LoVo (cell line): ENCODE data around the gene MBIP.
"Not testable (repeated sequence)": the region's sequence is repeated elsewhere in the genome, so short reads cannot be mapped to it uniquely, and the experiment has no call there.

Source experiments
- DNase-seq: peaks from one replicate; pipeline ENCODE4 v3.0.0-alpha.2; 2016; ENCODE audit warnings: low spot score

Gene MBIP, protein sequence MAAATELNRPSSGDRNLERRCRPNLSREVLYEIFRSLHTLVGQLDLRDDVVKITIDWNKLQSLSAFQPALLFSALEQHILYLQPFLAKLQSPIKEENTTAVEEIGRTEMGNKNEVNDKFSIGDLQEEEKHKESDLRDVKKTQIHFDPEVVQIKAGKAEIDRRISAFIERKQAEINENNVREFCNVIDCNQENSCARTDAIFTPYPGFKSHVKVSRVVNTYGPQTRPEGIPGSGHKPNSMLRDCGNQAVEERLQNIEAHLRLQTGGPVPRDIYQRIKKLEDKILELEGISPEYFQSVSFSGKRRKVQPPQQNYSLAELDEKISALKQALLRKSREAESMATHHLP

GRCh38 chr14:36320200-36320896, at the start of gene MBIP:
TSS of gene MBIP (minus strand) at chr14:36320637. CDS start at chr14:36320588, 49 bp downstream.
- DNase-seq = peak; percentile 93

DNA sequence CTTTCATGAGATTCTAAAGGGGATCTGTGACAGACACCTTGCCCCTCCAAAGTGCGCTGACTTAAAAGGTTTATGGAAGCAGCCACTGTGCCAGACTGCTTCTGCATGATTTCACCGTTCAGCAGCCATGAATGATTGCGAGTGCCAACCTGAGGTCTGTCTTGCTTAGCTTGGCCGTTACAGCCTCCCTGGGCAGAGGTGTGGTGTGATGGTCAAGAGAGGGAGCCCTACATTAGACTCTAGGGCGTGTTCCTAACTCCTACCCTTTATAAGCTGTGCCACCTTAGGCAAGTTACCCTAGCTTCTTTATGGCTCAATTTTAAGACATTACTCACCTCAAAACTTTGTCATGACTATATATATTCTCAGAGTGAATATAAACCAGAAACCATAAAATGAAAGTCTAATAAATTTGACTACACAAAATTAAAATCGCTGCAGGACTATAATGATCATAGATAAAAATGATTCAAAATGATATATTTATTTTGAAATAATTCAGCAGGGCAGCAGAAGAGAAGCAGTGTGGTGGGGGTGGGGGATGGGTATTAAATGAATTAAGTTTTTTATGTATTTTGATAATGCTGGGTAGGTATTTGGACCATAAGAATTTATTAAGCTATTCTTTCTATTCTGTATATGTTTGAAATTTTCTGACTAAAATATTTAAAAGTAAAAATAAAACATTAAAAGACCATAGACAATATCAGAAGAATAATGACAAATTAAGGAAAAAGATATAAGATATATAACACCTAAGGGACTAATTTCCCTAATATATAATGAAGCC, 47.7 kb upstream of the MBIP start:
- DNase-seq = peak; percentile 31

GRCh38 chr14:36365766-36366165, 45.3 kb upstream of the MBIP start:
- DNase-seq = peak; percentile 37

- DNase-seq = no peak
These were observed 43.3 kb upstream of the MBIP start for GRCh38 chr14:36363704-36364103.

DNA sequence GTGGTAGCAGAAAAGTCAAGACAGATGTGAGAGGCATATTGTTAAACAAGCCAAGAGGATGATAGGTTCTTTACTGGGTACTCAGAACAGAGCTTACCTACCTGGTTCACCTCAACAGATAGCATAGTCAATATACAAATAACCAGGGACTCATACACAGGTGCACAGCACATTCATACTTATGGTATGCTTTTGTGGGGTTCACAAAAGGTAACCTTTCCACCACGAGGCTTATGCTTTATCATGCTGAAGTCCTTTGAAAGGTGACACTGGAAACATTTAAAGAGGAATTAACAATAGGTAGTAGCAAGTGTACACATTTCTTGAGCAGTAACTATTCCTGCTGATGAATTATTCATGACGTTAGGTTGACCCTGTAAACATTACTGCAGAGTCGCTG, 42.2 kb upstream of the MBIP start:
- DNase-seq = no peak

- peak; percentile 27 for DNase-seq
These were observed 40.9 kb upstream of the MBIP start for GRCh38 chr14:36361210-36361853.

- no peak for DNase-seq
These were observed 36.4 kb upstream of the MBIP start for GRCh38 chr14:36356862-36357261.

DNA sequence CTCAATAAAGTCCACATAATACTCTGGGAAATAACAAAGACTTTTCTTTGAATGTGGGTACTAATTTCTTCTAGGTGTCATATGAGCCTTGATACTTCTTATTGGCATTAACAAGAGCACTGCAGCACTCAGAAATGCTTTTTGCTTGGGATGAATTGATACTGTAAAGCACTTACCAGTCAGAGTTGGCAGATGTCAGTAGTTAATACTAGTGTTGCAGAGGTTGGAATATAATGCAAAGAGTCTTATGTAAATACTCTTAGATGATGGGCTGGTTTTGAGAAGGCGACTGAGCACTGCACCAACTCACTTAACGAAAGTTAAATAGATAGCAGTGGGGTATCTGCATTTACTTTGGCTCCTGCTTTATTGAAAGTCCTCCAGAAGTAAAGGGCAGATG, 25.6 kb upstream of the MBIP start:
- no peak for DNase-seq

DNA sequence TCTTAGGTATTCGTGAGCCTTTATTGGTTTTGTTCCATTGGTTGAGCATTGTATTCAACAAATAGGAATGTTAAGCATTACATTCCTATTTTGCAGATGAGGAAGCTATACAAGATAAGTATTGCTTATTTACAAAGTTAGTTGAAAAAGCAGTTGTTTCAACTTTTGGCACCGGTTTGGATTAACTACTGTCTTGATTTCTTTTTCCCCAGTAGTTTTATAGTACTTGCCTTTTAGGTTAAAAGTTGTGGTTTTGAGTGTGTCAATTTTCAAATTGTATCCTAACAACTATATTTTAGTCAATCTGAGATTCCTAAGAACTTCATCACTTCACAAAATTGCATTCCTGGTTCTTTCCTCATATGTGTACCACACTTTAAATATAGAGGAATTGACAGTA, 23.8 kb upstream of the MBIP start:
- no peak for DNase-seq

DNA sequence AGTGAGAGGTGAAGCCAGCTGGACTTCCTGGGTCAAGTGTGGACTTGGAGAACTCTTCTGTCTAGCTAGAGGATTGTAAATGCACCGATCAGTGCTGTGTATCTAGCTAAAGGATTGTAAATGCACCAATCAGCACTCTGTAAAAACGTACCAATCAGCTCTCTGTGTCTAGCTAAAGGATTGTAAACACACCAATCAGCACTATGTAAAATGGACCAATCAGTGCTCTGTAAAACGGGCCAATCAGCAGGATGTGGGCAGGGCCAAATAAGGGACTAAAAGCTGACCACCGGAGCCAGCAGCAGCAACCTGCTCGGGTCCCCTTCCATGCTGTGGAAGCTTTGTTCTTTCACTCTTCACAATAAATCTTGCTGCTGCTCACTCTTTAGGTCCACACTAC, 21.4 kb upstream of the MBIP start:
- not testable (repeated sequence) for DNase-seq

DNA sequence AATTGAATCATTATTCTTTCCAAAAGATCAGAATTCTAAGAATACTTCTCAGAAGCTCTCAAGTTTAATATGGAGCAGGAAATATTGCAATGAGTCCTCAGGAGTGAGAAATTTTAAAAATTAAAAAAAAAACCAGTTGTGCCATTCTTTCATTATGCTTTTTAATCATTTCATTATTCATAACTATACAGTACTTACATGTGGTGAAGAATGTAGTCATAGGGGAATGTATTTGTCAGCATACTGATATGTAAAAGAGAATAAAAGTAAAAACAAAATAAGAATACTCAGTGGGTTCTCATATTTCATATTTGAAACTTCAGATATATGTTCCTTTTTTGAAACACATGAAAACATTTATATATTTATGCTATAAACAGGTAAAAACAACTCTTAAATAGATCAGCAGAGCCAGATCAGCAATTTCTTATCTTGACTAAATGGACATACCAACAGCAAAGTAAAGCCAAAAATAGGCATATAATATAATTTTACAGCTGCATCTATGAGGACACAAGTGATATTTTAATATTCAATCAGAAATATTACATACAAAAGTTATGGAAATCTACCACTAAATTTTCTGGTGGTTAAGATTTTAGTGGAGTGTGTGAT, 19.9 kb upstream of the MBIP start:
- DNase-seq = no peak

- DNase-seq = no peak
These were observed 19.4 kb upstream of the MBIP start for GRCh38 chr14:36339816-36340215.

- DNase-seq = no peak
These were observed 12.7 kb upstream of the MBIP start for GRCh38 chr14:36333119-36333518.

DNA sequence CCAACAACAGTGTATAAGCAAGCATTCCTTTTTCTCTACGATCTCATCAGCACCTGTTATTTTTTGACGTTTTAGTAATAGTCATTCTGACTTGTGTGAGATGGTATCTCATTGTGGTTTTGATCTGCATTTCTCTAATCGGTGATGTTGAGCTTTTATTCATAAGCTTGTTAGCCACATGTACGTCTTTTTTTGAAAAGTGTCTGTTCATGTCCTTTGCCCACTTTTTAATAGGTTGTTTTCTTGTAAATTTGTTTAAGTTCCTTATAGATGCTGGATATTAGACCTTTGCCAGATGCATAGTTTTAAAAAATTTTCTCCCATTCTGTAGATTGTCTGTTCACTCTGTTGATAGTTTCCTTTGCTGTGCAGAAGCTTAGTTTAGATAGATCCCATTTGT, 7.1 kb upstream of the MBIP start:
- not testable (repeated sequence) for DNase-seq

GRCh38 chr14:36325853-36326252, 5.4 kb upstream of the MBIP start:
- DNase-seq = no peak

DNA sequence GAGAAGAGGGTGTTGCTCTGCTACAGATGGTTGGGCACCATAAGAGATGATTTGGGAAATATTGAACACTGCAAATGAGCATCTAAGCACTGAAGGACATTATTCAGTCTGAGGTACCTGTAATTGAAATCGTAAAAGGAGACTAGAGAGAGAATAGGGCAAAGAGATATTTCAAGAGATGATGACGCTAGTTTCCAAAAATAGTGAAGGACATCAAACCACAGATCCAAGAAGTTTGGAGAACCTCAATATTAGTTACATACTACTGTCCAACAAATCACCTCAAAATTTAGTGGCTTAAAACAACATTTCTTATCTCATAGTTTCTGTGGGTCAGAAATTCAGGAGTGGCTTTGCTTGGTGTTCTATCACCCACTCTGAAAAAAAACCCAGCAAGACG, 4.5 kb upstream of the MBIP start:
- DNase-seq = no peak

DNA sequence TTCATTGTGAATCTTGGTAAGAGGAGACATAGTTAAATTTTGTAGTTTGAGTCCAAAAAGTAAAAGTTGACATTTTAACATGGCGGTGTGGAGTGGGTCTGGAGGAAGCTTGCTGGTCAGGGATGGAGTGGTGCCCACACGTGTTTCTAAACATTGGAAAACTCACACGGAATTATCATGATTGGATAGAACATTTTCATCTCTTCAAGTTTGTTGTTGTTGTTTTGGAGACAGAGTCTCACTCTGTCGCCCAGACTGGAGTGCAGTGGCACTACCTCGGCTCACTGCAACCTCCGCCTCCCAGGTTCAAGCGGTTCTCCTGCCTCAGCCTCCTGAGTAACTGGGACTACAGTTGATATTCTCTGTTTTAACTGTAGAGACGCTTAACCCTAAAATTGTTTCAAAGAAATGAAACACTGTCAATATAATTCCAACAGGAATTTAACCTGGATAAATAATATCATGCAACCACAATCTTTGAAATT, 502 bp upstream of the MBIP start:
- DNase-seq = no peak

- no peak for DNase-seq
These were observed 588 bp downstream of the MBIP start for GRCh38 chr14:36319899-36320199.

DNA sequence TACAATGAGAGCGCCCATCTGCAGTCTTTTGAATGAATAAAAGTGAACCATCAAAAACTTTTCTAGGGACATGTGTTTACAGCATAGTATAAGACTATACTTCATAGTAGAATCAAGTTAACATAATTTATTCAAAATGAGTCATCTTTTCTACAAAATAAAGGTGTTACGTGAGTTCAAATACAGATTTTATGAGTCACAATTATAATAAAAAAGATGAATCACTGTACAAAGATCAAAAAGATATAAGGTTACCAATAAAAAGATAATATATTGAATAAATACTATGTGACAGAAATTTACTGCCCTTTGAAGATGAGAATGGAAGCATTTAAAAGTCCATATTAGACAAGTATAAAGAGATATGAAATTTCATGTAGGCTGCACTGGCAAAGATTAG, 2.8 kb downstream of the MBIP start:
- DNase-seq = peak; percentile 82

DNA sequence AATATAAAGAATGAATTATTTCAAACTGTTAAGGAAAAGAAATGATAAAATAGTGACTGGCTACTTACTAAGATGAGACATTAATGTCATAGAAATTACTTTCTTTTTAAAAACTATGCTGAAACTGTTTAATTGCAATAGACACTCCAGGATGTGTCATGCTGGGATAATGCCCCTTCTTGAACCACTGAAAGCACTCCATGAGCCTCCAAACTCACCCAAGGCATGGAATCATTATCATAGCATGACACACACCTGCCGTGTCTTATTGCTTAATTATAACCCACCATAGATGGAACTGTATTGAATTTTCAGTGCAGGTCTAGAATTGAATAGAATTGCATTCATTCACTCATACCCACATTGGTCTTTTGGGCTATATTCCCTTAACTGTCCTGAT, 4.3 kb downstream of the MBIP start:
- DNase-seq = no peak

DNA sequence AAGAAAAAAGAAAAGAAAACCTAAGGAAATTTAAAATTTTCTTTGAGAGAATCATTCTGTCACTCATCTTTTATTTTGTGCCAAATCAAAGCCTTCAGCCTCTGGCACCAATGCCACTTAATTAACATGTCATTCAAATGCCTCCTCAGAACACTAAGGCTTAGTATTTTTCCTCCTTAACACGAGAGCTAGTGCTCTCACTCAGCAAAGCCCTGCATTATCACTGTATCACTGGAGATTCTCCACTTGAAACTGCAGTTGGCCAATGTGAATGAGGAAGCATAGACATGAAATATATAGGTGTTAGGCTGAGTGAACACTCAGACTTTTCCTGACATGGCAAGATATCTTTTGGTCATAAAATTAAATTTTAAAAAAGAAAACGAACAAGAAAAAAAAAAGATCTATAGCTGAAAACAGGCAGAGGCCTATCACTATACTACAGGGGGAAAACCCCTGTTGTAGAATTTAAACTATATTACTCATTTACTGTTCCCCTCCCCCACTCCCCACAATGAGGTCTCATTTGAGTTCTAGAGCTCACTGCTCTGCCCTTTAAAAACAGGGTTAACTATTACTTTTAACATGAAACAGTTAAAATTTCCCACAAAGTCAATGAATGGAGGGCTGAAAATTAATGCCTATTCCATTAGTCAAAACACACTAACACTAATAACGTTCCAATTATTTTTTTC, 5.1 kb downstream of the MBIP start:
- DNase-seq = no peak
